GM19025 (cell line): Measurements from ENCODE around the gene PTPRG.

Source experiments
- ATAC-seq: cut with Tn5 transposase; IDR thresholded peaks from one replicate; pipeline ENCODE4 v1.9.1; 2021; ENCODE audit warnings: mild to moderate bottlenecking, low read depth, moderate library complexity; ENCODE audit not compliant: unreplicated experiment

PTPRG gene

GRCh38 chr3:61901496-61901895 is 340.1 kb downstream of the PTPRG start:
- no peak for ATAC-seq

- ATAC-seq = no peak
These were observed 340.6 kb downstream of the PTPRG start for GRCh38 chr3:61901986-61902385.

DNA sequence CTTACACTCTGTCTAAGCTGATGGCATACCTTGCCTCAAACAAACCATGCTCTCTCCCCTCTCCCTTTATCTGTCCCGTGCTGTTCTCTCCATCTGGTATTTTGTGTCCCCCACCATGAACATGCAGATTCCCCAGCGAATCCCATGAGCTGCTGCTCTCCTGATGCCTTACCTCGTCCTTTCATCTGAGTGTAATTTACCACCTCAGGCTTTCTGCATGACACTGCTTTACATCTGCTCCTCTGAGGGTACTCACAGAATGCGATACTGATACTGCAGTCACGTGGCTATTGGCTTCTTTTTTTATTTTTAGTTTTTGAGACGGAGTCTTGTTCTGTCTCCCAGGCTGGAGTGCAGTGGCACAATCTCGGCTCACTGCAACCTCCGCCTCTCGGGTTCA is 341.7 kb downstream of the PTPRG start:
- no peak for ATAC-seq

- ATAC-seq = no peak
These were observed 342.7 kb downstream of the PTPRG start for GRCh38 chr3:61903931-61904657.

- no peak for ATAC-seq
These were observed 345.9 kb downstream of the PTPRG start for GRCh38 chr3:61907210-61907795.

DNA sequence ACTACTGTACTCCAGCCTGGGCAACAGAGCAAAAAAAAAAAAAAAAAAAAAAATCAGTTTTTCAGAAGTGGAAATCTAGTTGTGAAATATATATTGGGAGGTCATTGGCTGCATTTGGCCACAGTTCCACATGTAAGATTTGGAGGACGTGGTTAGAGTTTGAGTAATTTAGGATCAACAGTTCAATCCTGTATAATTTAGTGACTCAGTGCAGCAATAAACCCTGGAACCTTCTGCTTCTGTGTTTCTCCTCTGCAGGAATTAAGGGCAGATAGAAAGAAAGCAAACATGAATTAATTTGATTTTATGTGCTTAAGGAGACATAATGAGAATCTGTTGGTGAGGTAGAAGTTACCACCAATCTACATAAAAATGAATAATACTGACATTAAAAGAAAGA is 347.0 kb downstream of the PTPRG start:
- no peak for ATAC-seq

GRCh38 chr3:61910732-61911131 is 349.4 kb downstream of the PTPRG start:
- ATAC-seq = no peak

DNA sequence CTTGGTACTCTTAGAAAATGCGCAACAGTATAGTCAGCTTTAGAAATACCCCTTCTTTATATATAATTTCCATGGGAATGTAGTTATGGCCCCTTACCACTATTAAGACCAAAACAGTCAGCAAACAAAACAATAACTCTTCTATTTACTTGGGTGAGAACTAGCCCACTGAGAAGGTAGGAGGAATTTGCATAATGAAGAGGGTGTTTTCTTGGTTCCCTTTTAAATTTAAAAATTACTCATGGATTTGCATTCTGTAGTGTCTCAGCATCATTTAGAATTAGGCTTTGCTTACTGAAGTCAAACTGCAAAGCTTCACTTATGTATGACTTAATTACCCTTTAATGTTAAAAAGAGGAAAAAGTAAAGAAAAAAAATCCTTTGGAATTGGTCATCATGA is 350.8 kb downstream of the PTPRG start:
- peak; percentile 82 for ATAC-seq

- ATAC-seq = no peak
These were observed 352.3 kb downstream of the PTPRG start for GRCh38 chr3:61913701-61914100.

GRCh38 chr3:61914276-61914675 is 352.9 kb downstream of the PTPRG start:
- ATAC-seq = no peak

- ATAC-seq = no peak
These were observed 353.9 kb downstream of the PTPRG start for GRCh38 chr3:61915296-61915695.

GRCh38 chr3:61919371-61919770 is 358.0 kb downstream of the PTPRG start:
- no peak for ATAC-seq

- no peak for ATAC-seq
These were observed 360.7 kb downstream of the PTPRG start for GRCh38 chr3:61922118-61922517.

GRCh38 chr3:61924090-61924735 is 362.8 kb downstream of the PTPRG start:
- no peak for ATAC-seq

DNA sequence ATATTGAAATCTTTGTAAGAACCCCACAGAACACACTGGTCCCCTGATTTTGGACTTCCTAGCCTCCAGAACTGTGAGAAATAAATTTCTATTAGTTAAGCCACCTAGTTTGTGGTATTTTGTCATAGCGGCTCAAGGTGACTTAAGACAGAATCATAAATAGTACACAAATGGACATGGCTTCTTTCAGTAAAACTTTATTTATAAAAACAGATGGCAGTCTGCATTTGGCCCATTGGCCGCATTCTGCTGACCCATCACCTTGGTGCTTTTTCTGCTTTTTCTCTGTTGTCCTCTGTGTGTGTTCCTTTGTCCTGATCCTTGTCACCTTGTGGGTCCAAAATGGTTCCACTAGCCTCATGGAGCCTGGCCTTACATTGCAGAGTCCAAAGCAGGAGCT is 363.6 kb downstream of the PTPRG start:
- no peak for ATAC-seq

DNA sequence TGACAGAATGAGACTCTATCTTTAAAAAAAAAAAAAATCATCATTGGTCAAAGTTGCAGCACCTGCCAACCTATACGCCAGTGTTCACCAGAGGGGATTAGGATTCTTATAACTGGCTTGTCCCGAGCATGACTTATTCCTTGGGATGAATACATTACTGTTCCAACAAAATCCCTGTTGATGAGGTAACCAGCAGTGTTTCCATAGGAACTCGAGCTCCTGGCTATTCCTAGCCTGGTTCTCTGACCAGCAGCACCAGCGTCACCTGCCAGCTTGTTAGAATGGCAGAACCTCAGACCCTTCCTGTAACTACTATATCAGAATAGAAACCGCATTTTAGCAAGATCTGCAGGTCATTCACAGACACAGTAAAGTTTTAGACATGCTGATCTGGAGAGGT is 364.4 kb downstream of the PTPRG start:
- no peak for ATAC-seq

DNA sequence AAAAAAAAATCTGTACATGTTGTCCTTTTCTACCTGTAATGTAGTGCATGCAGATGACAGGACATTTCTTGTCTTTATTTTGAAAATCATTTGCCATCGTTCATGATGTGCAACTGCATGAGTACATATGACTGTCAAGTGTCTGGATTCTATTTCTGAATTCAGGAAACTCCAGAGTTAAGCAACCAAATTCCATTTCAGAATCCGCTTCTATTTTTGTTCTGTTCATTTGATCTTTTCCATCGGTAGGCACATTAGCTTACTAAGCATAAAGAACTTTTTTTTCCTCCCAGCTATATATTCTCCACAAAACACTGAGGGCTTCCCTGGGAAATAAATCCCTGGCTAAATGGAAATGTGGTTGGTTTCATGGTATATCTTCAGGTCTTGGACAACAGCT is 365.6 kb downstream of the PTPRG start:
- no peak for ATAC-seq

GRCh38 chr3:61927332-61927731 is 366.0 kb downstream of the PTPRG start:
- ATAC-seq = no peak

DNA sequence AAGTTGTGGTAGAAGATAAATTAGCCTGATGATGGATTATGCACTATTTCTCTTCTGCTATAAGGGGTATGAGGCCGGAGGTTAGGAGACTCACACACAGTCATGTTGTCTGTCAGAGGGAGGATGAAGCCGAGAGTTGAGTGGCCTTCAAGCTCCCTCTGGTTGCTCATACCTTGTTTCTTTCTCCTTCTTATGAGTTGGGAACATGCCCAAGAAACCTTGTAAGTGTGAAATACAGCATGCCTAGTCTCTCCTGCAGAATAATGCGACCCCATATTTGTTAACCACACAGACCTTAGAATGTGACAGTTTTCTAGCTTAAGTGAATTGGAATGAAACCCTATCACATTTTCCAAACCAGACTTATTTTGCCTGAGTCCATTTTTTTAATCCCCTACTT is 366.7 kb downstream of the PTPRG start:
- ATAC-seq = no peak

GRCh38 chr3:61928776-61929314 is 367.5 kb downstream of the PTPRG start:
- no peak for ATAC-seq

DNA sequence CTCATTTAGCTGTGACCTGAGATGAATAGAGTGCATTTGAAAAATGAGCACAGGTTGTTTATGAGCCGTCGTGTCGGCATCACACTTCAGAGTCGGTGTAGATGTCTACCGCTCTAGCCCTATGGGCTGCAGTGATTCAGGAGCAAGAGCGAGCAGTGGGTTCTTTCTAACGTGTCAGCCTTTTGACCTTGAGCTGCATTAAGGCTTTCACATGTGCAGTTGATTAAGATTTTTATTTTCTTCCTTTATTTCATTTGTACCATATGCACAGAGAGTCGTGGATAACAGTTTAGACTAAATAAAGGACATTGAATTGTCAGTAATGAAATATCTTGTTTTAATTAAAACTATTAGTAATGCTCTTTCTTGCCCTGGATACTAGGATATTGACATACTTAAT is 368.2 kb downstream of the PTPRG start:
- no peak for ATAC-seq

GRCh38 chr3:61932499-61932898 is 371.1 kb downstream of the PTPRG start:
- no peak for ATAC-seq
